Caco-2 (cell line): ENCODE measurements around the gene AHCYL1. TPM values are rescaled to one million over a fixed set of nuclear protein-coding genes. Genes with fewer than 3 reads are reported as not detected.

Source experiments
- BruUV-seq: library from RNA; stranded (reverse); fragments of 400-500 nt; replicated peaks from 2 replicates; lab custom pipeline; 2021; lab: Mats Ljungman, UMichigan
- CTCF ChIA-PET: fragments of 300-600 bp; sonication (Branson Sonifier 250); formaldehyde crosslinking; loops from one replicate; lab custom pipeline; 2022; ENCODE audit warnings: antibody characterized with exemption; lab: Charles Lee
- POLR2A ChIA-PET: fragments of 300-600 bp; sonication (Branson Sonifier 250); formaldehyde crosslinking; loops from one replicate; lab custom pipeline; 2022; ENCODE audit warnings: antibody characterized with exemption; lab: Charles Lee
- DNase-seq, 2 experiments: peaks; one replicate each; pipeline versions ENCODE4 v3.0.0 to v3.0.0-alpha.2; 2020 to 2022
- H3K27me3 ChIP-seq: replicated peaks from 2 replicates; pipeline ENCODE4 v1.6.0; 2011; ENCODE audit warnings: low read length; ENCODE audit not compliant: control insufficient read depth, insufficient read depth
- H3K36me3 ChIP-seq: 2 replicates; pipeline ENCODE4 v1.5.1; 2011; ENCODE audit warnings: low read length; ENCODE audit not compliant: control insufficient read depth, insufficient read depth
- H3K4me1 ChIP-seq: fragments of 250-450 bp; sonication (Bioruptor Pico); 2 replicates; pipeline ENCODE4 v1.5.1; 2020; ENCODE audit warnings: mild to moderate bottlenecking
- H3K4me3 ChIP-seq: 2 replicates; pipeline ENCODE4 v1.5.1; 2011; ENCODE audit warnings: low read depth, mild to moderate bottlenecking, control low read depth, low read length
- H3K9me3 ChIP-seq: fragments of 250-450 bp; sonication (Bioruptor Pico); 2 replicates; pipeline ENCODE4 v1.5.1; 2020; ENCODE audit warnings: mild to moderate bottlenecking, moderate library complexity
- H3K27ac Mint-ChIP-seq: one replicate; pipeline ENCODE4 v1.8.0; 2022; ENCODE audit warnings: mixed read lengths; ENCODE audit not compliant: unreplicated experiment
- H3K27me3 Mint-ChIP-seq: one replicate; pipeline ENCODE4 v1.8.0; 2022; ENCODE audit warnings: mixed read lengths; ENCODE audit not compliant: insufficient read depth, unreplicated experiment
- H3K36me3 Mint-ChIP-seq: one replicate; pipeline ENCODE4 v1.8.0; 2022; ENCODE audit warnings: mild to moderate bottlenecking, mixed read lengths; ENCODE audit not compliant: insufficient read depth, unreplicated experiment
- H3K4me1 Mint-ChIP-seq: one replicate; pipeline ENCODE4 v1.8.0; 2022; ENCODE audit warnings: low read depth, mixed read lengths; ENCODE audit not compliant: unreplicated experiment
- H3K4me3 Mint-ChIP-seq: one replicate; pipeline ENCODE4 v1.8.0; 2022; ENCODE audit warnings: mild to moderate bottlenecking, moderate library complexity, mixed read lengths; ENCODE audit not compliant: unreplicated experiment
- H3K9me3 Mint-ChIP-seq: one replicate; pipeline ENCODE4 v1.8.0; 2022; ENCODE audit warnings: mixed read lengths; ENCODE audit not compliant: unreplicated experiment
- intact Hi-C: fragments of 100-400 bp; cut with micrococcal nuclease; formaldehyde crosslinking; loops from one replicate; pipeline ENCODE4 v1.10.0; 2022; ENCODE audit not compliant: unreplicated experiment
- total RNA-seq: library from RNA; stranded (reverse); gene quantifications from 2 replicates; pipeline ENCODE4 v1.2.3, GENCODE V29; 2022
- TF ChIP-seq, protein P1 (sequence below), 2 experiments: fragments of 200-600 bp in 1 of 2; IDR thresholded peaks; 1 replicate in 1 of 2; 2 replicates in 1 of 2; pipeline versions ENCODE4 v1.5.1 to v1.8.0; 2011 to 2022; ENCODE audit warnings: antibody characterized with exemption in 1 of 2, control low read depth in 1 of 2, inconsistent platforms in 1 of 2, low read depth in 1 of 2, low read length in 1 of 2, mild to moderate bottlenecking in 1 of 2, moderate library complexity in 1 of 2; ENCODE audit not compliant: insufficient read depth in 1 of 2, severe bottlenecking in 1 of 2, unreplicated experiment in 1 of 2

Gene AHCYL1
- total RNA-seq, 1 experiment from 2014 or later = 64.2 TPM

DNA sequence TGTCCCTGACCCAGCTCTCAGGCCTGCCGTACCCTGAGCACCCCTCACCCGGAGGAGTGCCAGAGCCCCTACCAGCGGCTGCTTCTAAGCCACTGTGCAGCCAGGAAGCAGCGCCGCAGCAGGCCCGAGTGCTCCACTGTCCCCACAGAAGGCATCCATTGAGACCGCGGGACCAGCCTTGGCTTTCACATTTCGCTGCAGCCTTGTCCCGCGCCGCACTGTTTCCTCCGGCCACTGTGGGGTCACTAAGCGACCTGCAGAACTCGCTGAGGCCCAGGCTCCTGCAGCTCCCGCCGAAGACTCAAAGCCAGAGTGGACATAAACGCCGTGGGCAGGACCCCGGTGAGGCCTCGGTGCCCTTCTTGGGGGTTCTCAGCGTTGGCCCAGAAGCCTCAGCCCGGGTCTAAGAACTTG, 82.9 kb downstream of the AHCYL1 start:
- no peaks in the 10 kb centered on the region for H3K27me3 ChIP-seq
- no peak for DNase-seq
- H3K4me3 Mint-ChIP-seq = no peak overlapping the region
- no peak overlapping the region for H3K4me3 ChIP-seq
- intact Hi-C loops = no loop called here
- ChIA-PET POLR2A (no interaction called here), CTCF (interaction anchor here (0.6 kb wide), 1 partner anchor 129 kb away, joined by 3 read pairs; no protein-coding TSS in a partner anchor)
- H3K4me1 Mint-ChIP-seq = no peaks in the 10 kb centered on the region
- no peaks in the 10 kb centered on the region for H3K9me3 ChIP-seq
- no peak overlapping the region for H3K27ac Mint-ChIP-seq
- H3K36me3 ChIP-seq = no peaks in the 10 kb centered on the region
- H3K27me3 Mint-ChIP-seq = no peaks in the 10 kb centered on the region
- TF ChIP-seq, protein P1, sequence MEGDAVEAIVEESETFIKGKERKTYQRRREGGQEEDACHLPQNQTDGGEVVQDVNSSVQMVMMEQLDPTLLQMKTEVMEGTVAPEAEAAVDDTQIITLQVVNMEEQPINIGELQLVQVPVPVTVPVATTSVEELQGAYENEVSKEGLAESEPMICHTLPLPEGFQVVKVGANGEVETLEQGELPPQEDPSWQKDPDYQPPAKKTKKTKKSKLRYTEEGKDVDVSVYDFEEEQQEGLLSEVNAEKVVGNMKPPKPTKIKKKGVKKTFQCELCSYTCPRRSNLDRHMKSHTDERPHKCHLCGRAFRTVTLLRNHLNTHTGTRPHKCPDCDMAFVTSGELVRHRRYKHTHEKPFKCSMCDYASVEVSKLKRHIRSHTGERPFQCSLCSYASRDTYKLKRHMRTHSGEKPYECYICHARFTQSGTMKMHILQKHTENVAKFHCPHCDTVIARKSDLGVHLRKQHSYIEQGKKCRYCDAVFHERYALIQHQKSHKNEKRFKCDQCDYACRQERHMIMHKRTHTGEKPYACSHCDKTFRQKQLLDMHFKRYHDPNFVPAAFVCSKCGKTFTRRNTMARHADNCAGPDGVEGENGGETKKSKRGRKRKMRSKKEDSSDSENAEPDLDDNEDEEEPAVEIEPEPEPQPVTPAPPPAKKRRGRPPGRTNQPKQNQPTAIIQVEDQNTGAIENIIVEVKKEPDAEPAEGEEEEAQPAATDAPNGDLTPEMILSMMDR (IDR thresholded peaks at IDR 0.05; ENCODE audit: insufficient read depth in 1 of 2, low read depth in 1 of 2, low read length in 1 of 2, severe bottlenecking in 1 of 2, unreplicated experiment in 1 of 2) = no peak
- no peaks in the 10 kb centered on the region for H3K9me3 Mint-ChIP-seq
- no TSS peak for BruUV-seq
- H3K4me1 ChIP-seq = no peaks in the 10 kb centered on the region
- H3K36me3 Mint-ChIP-seq = no peaks in the 10 kb centered on the region

DNA sequence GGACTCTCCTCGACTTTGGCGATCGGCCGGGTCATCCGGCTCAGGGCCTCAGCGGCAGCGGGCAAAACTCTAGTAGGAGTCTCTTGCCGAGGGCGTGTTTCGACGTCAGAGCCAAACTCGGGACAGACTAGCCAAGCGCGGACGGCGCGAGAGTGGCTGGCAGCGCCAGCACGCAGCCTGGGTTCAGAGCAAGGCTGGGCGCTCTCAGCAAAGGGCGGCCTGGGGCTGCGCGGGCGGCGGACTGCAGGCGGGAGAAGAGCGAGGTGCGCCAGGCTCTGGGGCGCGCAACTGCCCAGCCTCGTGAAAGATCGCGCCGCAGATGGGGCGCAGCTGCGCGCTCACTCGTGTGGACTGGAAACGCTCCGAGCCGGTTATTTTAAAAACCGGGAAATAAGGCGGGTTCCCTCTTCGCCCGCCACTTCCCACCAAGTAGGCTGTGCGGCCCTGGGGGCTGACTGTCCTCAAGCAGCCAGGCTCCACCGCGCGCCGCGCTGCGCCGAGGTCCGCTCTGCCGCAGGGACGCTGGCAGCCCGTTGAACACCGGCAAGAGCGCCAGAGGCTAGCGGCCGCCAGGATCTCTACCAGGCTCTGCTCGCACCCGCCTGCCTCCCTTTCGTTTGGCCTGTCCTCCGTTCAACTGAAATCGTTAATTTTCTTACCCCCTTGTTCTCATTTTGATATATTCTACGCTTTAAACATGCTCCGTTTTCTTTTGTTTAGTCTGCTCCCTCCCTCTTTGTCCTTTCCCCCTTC, 83.5 kb downstream of the AHCYL1 start:
- Histone ChIP-seq H3K9me3 (no peaks in the 10 kb centered on the region), H3K4me3 (no peak overlapping the region), H3K27me3 (no peaks in the 10 kb centered on the region), H3K36me3 (no peaks in the 10 kb centered on the region), H3K4me1 (no peaks in the 10 kb centered on the region)
- POLR2A ChIA-PET = no interaction called here
- TF ChIP-seq, protein P1 (IDR thresholded peaks at IDR 0.05; ENCODE audit: insufficient read depth in 1 of 2, low read depth in 1 of 2, low read length in 1 of 2, severe bottlenecking in 1 of 2, unreplicated experiment in 1 of 2) = no peak
- BruUV-seq = no TSS peak
- DNase-seq = no peak
- no peaks in the 10 kb centered on the region for H3K4me1 Mint-ChIP-seq
- intact Hi-C loops = no loop called here
- CTCF ChIA-PET = interaction anchor here (0.6 kb wide), 1 partner anchor 129 kb away, joined by 3 read pairs; no protein-coding TSS in a partner anchor
- H3K9me3 Mint-ChIP-seq = no peaks in the 10 kb centered on the region
- no peak overlapping the region for H3K4me3 Mint-ChIP-seq
- no peak overlapping the region for H3K27ac Mint-ChIP-seq
- no peaks in the 10 kb centered on the region for H3K27me3 Mint-ChIP-seq
- H3K36me3 Mint-ChIP-seq = no peaks in the 10 kb centered on the region

DNA sequence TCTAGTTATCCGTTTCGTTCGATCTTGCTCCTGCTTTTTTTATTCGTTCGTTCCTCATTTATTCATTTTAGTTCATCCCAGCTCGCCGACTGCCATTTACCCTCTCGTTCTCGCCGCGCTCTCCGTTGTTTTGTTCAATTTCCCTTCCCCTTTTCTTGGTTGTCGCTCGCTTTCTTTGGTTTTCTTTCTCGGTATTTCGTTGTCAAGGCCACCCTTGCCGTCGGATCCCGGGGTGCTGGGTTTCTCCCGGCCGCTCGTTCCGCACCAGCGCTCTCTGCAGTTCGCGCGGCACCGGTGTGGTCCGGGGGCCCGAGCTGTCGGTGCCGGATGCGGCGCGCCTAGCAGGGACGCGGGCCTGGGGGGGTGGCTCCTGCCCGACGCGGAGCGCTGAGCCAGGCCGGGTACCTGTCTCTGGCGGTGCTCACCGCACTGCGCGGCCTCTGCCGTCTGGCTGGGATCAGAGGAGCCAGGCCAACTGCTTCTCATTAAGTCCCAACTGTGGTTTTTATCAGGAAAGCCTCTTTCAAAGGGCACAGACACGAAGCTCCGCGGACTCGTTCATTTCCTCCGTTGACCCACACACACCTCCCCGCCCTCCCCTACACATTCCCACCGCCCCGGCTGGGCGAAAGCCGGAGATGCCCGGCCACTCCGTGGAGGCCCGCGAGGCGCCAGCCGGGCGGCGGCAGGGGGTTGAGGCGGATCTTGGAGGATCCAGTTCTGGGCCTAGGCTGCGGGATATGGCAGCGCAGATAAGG, 84.3 kb downstream of the AHCYL1 start:
- H3K36me3 Mint-ChIP-seq = no peaks in the 10 kb centered on the region
- no TSS peak for BruUV-seq
- no peak for DNase-seq
- intact Hi-C loops = no loop called here
- CTCF ChIA-PET = interaction anchor here (0.5 kb wide), 1 partner anchor 9 kb away, joined by 3 read pairs; no protein-coding TSS in a partner anchor
- TF ChIP-seq, protein P1 (IDR thresholded peaks at IDR 0.05; ENCODE audit: insufficient read depth in 1 of 2, low read depth in 1 of 2, low read length in 1 of 2, severe bottlenecking in 1 of 2, unreplicated experiment in 1 of 2) = no peak
- POLR2A ChIA-PET = no interaction called here
- no peak overlapping the region for H3K27ac Mint-ChIP-seq
- Histone ChIP-seq H3K4me1 (no peaks in the 10 kb centered on the region), H3K4me3 (no peak overlapping the region), H3K27me3 (no peaks in the 10 kb centered on the region), H3K36me3 (no peaks in the 10 kb centered on the region), H3K9me3 (no peaks in the 10 kb centered on the region)
- no peaks in the 10 kb centered on the region for H3K9me3 Mint-ChIP-seq
- no peak overlapping the region for H3K4me3 Mint-ChIP-seq
- H3K27me3 Mint-ChIP-seq = no peaks in the 10 kb centered on the region
- H3K4me1 Mint-ChIP-seq = no peaks in the 10 kb centered on the region
